AG08395 (cell line): ENCODE data around the gene TNRC6C.
A peak's percentile ranks its signal among the peaks of the same experiment; 100 is the strongest.

Source experiments
- DNase-seq: peaks from one replicate; pipeline ENCODE4 v3.0.0; 2012; ENCODE audit warnings: mixed read lengths, low spot score

Gene TNRC6C

DNA sequence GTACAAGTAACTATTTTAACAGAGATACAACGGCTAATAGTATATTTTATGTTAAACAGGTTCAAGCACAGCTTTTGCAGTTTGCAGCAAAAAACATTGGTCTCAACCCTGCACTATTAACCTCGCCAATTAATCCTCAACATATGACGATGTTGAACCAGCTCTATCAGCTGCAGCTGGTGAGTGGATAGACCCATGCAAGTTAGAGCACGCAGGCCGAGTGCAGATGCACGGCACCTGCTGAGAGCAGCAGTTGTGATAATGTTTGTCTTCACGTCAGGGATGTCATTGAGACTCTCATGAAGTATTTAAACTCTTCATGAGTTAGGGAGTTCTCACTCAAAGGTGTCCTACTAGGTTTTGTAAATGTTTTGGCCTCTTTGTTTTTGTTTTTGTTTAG, 124.5 kb downstream of the TNRC6C start:
- no peak for DNase-seq

DNA sequence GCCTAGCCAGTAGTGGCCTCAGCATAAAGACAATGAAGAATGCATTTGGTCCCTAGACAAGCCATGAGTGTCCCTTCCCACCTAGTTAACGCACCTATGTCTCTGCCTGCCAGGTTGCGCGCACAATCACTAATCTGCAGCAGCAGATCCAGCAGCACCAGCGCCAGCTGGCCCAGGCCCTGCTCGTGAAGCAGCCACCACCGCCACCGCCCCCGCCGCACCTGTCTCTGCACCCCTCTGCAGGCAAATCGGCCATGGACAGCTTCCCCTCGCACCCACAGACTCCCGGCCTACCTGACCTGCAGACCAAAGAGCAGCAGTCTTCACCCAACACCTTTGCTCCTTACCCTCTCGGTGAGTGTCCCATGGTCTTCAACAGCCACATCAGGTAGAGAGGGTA, 128.2 kb downstream of the TNRC6C start:
- no peak for DNase-seq

DNA sequence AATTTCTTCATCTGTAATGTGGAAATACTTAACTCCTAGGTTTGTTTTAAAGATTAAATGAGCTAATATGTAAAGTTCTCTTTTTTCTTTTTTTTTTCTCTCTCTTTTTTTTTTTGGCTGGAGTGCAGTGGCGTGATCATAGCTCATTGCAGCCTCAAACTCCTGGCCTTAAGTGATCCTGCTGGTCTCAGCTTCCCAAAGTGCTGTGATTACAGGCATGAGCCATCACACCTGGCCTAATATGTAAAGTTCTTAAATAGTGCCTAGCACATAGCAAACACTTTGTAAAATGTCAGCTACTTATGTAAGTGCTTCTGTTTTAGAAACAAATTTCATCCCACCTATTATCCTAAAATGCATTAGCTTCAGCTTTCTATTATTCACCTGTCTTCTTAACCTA, 130.0 kb downstream of the TNRC6C start:
- no peak for DNase-seq

DNA sequence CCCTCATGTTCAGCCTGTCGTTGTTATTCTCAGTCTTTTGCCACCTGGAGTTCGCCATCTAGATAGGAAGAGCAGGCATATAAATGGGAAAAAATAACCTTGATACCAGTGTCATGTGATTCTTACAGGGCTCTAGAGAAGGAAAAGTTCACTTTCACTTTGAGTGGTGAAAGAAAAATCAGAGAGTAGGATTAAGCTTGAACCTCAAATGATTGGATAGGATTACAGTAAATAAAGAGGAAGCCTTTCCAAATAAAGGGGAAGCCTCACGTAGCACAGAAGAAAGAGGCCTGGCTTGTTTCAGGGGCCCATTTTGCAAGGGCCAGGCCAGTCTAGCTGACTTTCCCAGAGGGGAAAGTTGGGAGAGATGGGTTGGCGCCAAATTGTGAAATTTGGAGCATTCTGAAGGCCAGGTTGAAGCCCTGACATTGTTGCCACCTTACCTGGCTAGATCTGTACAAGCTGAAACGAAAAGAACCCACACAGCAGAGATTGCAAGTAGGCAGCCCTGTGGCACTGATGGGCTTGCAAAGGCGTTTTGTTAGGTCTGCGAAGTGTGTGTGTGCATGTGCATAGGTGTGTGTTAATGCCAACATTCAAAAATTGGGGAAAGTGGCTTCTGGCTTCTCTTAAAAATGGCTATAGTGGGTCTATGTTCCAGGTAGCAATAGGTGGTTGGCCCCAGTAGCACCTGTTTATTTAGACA, 131.2 kb downstream of the TNRC6C start:
- DNase-seq = no peak

DNA sequence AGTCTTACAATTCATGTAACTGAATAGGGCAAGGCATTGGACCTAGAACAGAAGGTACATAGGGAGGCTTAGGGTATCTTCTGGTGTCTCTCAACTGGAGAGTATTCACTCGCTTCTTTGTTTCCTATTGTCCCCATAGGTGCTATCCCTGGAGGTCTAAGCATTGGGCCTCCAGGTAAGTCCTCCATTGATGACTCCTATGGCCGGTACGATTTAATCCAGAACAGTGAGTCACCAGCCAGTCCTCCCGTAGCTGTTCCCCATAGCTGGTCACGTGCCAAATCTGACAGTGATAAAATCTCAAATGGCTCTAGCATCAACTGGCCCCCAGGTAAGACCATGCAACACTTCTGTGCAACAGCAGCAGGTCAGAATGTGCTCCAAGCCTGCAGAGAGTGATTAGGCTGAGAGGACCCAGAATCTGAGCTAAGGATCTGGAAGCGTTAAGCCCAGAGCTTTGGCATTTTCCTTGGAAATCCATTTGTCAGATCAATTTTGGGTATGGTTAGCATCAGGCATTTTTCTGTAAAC, 134.4 kb downstream of the TNRC6C start:
- DNase-seq = no peak

DNA sequence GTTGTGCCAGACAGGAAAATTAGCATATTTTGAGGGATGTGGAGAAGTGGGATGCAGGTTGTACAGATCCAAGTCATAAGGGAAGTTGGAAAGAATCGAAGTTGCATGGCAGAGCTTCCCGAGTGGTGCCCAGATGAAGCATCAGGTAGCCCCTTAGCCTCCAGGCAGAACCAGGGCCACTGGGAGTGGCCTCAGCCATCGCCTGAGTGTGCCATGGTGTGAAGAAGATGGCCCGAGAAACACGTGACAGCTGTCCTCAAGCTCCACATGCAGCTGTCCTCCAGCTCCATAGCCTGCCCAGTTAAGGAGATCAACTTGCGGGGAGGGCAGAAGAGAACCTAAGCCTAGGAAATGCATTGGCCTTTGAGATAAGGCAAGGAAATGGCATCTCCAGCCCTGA, 136.5 kb downstream of the TNRC6C start:
- DNase-seq = no peak

DNA sequence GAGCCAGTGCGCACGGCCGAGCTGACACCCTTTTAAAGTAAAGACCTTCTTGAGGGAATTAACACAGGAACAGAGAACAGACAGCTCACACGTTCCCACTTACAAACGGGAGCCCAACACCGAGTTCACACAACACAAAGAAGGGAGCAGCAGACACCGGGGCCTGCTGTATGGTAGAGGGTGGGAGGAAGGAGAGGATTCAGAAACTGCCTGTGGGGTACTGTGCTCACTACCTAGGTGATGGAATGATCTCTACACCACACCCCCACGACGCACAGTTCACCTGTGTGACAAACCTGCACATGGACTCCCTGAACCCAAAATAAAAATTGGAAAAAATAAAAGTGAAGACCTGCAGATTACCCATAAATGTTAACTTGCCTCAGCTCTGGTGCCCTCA, 137.6 kb downstream of the TNRC6C start:
- DNase-seq = no peak

DNA sequence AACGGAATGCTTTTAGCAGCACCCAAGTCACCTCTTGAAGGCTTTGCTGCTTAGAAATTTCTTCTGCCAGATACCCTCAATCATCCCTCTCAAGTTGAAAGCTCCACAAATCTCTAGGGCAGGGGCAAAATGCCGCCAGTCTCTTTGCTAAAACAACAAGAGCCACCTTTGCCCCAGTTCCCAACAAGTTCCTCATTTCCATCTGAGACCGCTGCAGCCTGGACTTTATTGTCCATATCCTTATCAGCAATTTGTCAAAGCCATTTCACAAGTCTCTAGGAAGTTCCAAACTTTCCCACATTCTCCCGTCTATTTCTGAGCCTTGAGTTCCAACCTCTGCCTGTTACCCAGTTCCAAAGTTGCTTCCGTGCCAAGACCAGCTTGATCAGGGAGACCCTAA, 142.6 kb downstream of the TNRC6C start:
- no peak for DNase-seq

DNA sequence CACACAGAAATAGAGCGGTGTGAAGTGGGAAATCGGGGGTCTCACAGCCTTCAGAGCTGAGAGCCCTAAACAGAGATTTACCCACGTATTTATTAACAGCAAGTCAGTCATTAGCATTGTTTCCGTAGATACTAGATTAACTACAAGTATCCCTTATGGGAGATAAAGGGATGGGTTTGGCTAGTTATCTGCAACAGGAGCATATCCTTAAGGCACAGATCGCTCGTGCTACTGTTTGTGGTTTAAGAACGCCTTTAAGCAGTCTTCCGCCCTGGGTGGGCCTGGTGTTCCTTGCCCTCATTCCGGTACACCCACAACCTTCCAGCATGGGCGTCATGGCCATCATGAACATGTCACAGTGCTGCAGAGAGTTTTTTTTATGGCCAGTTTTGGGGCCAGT, 143.0 kb downstream of the TNRC6C start:
- DNase-seq = no peak

DNA sequence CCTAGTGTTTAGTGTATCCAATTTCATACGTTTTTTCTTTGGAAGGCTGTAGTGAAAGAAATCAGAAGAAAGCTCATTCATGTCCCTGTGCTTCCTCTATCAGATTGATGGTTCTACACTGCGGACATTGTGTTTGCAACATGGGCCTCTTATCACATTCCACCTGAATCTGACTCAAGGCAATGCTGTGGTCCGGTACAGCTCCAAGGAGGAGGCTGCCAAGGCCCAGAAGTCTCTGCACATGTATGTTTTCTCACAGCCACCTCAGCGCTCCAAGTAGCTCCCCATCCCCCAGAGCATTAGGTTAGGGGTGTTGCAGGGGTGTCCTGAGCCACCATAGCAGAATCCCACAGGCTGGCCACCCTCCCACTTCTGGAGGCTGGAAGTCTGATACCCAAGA, 144.8 kb downstream of the TNRC6C start:
- DNase-seq = no peak

DNA sequence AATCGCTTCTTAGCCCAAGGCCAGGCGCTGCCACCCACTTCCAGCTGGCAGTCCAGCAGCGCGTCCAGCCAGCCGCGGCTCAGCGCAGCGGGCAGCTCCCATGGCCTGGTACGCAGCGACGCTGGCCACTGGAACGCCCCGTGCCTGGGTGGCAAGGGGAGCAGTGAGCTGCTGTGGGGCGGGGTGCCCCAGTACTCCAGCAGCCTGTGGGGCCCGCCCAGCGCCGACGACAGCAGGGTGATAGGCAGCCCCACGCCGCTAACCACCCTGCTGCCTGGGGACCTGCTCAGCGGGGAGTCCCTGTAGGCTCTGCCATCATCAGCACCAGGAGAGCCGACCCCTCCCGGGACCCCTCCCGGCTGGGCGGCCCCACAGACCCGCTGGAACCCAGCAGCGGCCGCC, 146.0 kb downstream of the TNRC6C start:
- DNase-seq = no peak

DNA sequence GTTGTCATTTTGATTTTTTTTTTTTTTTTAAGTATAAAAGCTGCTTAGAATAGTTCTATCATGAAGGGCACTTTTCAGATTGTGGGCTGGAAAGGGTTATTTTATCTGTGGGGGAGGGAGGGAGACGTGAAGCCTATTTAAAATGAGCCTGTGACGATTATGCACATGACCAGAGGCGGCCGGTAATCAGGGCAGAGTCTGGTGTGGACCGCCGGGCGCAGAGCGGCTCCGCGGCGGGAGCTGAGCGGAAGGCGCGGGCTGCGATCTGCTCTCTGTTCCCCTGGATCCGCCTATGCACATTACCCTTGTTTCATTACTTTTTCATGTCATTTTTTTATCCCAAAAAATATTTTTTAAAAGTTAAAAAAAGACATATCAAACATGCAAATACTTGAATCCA, 146.6 kb downstream of the TNRC6C start:
- DNase-seq = no peak

DNA sequence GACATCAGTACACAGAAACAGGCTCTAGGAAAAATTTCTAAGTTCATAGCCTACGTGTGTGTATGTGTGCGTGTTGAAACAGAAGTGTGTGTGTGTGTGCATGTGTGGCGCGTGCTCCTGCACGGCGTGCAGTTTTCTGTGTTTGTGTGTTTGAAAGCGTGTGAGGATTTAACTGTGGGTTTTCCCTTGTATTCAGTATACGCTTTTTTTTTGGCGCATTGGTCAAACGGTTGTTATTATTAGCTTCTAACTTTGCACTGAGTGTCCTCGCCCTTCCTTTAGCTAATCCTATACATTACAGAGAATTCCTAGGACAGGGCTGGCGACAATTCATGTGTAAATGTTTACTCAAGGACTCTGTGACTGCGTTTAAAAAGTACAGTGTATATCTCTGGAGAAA, 147.0 kb downstream of the TNRC6C start:
- DNase-seq = no peak

DNA sequence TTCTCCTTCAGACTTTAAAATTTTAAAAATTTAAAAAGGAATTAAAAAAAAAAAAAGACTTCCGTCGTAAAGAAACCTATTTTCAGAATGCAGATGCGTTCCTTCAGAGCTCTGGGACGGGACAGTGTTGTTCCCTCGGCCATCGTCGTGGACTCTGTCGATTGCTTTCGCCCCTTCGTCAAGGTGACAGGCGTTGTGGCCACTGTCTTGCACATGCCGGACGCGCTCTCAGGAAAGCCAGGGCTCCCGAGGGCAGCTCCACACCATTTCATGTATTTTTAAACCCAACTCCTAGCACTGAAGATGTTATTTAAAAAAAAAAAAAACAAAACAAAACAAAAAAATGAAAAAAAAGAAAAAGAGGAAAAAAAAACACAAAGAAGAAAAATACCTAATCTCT, 147.7 kb downstream of the TNRC6C start:
- DNase-seq = no peak

DNA sequence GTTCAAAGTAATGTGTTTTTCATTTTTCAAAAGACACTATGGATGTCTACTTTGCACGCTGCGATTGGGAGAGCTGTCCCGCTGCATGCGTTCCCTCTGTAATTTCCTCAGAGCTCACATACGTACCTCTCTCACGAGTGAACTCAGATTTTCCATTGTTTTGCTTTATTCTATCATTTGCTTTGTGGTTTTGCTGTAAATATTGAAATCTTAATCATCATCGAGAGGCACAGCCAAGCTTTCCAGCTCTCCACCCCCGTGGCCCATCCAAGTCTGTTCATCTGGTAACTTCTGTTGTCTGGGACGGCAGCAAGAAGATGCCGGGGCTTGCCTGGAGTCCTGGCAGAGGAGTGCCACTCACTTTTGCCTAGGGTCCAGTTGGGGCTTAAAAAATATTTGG, 149.0 kb downstream of the TNRC6C start:
- DNase-seq = peak; percentile 31

DNA sequence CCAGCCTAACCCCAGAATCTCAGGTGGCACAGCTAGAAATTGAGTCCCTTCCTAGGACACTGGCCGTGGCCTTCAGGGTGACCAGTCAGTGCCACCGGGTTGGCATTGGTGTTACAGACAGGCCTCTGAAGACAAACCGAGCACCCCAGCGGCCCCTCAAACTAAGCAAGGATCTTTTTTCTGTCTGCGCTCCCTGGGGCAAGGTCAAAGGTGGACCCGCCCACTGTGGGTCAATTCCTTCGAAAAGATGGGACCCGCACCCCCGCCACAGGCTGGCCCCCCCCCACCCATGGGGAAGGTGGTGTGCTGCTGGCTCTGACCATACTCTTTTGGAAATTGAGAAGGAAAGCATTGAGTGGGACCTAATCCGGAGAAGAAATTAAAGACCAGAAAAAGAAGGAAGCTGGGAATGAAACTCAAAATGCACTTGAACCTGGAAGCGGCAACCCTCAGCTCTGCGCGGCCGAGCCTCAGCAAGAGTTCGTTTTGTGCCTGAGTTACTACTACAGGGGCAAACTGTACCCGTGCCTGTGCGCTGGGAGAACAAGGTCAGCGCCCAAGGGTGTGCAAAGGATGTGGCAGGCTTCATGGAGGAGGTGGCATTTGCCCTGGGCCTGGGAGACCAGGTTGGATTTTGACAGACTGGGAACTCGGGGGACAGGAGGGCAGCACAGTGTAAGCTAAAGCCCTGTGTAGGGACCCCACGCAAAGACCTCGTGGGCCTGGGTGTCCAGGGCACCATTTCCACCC, 149.6 kb downstream of the TNRC6C start:
- no peak for DNase-seq

DNA sequence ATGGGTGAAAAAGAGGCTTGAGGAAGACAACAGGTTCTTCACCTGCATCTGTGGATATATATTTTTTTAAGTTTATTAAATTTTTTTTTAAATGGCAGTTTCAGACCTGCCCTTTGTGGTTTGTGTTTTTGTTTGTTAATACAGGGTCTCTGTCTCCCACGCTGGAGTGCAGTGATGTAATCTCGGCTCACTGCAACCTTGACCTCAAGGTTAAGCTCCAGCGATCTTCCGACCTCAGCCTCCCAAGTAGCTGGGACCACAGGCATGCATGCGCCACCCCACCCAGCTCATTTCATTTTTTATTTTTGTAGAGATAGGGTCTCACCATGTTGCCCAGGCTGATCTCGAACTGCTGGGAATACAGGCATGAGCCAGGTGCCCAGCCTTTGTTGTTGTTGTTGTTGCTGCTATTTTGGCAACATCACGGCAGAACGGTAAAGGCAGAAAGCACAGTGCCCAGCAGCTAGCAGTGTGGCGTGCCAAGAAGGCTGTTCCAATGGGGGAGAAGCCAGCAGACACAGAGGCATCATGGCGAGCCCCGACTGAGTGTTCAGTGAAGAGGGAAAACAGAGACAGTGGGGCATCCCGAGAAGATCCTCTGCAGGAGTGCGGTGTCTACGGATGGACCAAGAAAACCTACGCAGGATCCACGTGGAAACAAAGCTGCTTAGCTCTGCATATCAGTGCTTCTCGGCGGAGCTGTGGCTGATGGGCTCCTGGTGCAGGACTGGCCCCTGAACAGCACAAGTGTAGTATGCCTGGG, 150.4 kb downstream of the TNRC6C start:
- DNase-seq = no peak

DNA sequence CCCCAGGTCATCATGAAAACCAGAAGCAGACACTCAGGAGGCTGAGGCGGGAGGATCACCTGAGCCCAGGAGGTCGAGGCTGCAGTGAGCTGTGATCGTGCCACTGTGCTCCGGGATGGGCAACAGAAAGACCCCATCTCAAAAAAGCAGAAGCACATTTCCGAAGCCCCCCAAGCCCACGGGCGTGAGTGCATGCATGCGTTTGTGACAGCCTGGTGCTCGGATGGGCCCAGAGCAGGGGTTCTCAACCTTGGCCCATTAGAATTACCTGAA, 150.9 kb downstream of the TNRC6C start:
- no peak for DNase-seq

DNA sequence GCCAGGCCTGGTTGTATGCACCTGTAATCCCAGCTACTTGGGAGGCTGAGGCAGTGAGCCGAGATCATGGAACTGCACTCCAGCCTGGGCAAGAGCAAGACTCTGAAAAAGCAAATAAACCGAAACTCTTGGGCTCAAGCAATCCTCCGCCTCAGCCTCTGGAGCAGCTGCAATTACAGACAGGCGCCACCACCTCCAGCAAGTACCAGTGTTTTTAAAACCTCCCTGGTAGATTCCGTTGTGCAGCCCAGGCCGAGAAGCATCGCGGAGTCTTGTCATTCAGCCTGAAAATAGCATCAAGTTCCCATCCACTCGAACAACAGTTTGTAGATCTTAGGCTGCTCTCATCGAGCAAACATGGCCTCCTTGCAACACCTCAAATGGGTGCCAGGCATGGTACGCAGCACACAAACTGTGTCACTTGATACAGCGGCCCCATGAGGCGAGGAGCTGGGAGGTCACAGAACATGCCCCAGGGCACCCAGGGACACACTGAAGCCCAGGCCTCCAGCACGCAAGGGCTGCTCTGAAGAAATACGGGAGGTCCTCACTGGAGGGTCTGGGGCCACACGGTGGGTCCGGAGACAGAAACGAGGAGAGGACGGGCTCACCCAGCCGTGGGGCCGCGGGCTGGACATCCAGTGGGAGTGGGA, 152.0 kb downstream of the TNRC6C start:
- DNase-seq = no peak

DNA sequence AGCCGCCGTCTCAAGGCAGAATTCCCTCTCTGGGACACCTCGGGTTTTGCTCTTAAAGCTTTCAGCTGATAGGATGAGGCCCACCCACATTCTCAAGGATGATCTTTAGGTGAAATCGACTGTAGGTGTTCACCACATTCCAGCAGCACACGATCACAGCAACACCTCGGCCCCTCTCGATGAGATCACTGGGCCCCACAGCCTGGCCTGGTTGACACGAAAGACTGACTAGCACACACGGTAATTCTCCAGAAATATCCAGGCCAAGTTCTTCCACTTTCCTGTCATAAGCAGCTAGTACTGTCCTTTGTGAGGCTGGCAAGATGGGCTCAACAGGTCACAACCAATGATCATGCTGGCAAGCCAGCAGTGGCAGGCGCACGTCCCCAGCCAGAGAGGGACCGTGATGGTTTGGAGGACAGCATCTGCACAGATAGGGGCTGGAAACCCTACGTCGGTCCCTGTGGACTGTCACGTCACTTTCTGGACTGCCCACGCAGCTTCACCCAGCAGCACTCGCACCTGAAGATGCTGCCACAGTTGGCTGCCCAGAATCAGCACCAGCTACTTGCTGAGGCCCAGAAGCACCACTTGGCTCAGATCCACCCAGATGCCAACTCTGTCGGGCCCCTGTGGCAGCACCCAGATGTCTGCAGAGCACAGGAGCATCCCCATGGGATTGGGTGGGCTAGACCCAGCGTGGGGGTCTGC, 152.7 kb downstream of the TNRC6C start:
- no peak for DNase-seq

DNA sequence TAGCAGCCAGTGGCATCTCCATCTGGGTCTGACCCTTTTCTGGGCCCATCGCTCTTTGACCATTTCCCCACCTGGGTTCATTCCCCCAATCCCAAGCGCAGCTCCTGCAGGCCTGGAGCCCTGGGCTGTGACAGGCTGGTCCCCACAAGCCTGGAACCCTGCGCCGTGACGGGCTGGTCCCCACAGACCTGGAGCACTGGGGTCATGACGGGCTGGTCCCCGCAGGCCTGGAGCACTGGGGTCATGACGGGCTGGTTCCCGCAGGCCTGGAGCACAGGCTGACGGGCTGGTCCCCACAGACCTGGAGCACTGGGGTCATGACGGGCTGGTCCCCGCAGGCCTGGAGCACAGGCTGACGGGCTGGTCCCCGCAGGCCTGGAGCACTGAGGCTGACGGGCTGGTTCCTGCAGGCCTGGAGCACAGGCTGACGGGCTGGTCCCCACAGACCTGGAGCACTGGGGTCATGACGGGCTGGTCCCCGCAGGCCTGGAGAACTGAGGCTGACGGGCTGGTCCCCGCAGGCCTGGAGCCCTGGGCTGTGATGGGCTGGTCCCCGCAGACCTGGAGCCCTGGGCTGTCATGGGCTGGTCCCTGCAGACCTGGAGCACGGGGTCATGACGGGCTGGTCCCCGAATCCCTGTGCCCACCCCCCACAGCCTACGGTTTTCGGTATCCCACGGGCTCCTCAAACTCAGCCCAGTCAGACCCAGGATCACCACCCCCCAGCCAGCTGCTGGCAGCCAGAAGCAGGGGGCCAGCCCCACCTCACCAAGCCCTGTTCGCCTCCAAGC, 153.4 kb downstream of the TNRC6C start:
- DNase-seq = no peak
